ENCODE results near the gene ZNF784.

DNA sequence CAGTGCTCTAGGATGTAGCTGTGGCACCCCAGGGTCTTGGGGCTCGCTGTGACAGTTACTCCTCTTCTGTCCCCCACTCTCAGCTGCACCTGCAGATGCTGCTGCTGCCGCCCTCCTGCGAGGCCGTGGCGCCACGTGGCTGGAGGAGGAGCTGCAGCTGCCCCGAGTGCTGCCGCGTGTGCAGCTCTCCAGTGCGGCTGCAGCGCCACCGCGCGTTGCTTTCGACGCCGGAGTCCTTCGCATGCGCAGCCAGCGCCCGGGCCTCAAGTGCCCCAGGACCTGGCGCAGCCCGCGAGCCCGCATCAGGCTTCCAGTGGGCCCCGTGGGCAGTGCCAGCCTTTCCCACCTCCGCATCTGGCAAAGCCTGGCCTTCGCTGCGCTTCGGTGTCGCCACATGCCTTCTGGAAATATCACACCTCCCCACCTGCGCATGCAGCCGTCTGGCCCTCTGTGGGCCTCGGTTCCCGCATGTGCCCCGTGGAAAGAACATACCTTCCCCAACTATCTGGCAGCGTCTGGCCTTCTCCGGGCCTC is 15.7 kb upstream of the ZNF784 start:
- TF ChIP-seq, protein P1, sequence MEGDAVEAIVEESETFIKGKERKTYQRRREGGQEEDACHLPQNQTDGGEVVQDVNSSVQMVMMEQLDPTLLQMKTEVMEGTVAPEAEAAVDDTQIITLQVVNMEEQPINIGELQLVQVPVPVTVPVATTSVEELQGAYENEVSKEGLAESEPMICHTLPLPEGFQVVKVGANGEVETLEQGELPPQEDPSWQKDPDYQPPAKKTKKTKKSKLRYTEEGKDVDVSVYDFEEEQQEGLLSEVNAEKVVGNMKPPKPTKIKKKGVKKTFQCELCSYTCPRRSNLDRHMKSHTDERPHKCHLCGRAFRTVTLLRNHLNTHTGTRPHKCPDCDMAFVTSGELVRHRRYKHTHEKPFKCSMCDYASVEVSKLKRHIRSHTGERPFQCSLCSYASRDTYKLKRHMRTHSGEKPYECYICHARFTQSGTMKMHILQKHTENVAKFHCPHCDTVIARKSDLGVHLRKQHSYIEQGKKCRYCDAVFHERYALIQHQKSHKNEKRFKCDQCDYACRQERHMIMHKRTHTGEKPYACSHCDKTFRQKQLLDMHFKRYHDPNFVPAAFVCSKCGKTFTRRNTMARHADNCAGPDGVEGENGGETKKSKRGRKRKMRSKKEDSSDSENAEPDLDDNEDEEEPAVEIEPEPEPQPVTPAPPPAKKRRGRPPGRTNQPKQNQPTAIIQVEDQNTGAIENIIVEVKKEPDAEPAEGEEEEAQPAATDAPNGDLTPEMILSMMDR (IDR thresholded peaks at IDR 0.05; ENCODE audit: low read depth, low read length, poor library complexity, severe bottlenecking) = peak; percentile 76
- TF ChIP-seq EZH2phosphoT487 (IDR thresholded peaks at IDR 0.05; ENCODE audit: borderline replicate concordance, low read length) = no peak

All from DOHH2 (cell line).